ENCODE measurements around the gene RDH5. TPM values are rescaled to one million over a fixed set of nuclear protein-coding genes. Genes with fewer than 3 reads are reported as not detected.

RDH5 gene
- total RNA-seq (2022; extraction: Qiagen RNA extraction) = 1.6 to 2.7 TPM (median 2.1 TPM) in 5 replicates

GRCh38 chr12:55720071-55720564 lies at the start of gene RDH5:
TSS of gene RDH5 (plus strand) at chr12:55720393. CDS start at chr12:55721185, 792 bp downstream.

GRCh38 chr12:55707841-55708694 lies 12.1 kb upstream of the RDH5 start, which contains the start of gene ITGA7:
TSS of gene ITGA7 (minus strand) at chr12:55707904. CDS start at chr12:55707682, 222 bp downstream.

GRCh38 chr12:55715833-55716581 lies 4.2 kb upstream of the RDH5 start, which contains the start of gene BLOC1S1:
TSS of gene BLOC1S1 (plus strand) at chr12:55716046. CDS start at chr12:55716052, 6 bp downstream.

GRCh38 chr12:55728939-55729818 lies 9.0 kb downstream of the RDH5 start, which contains the start of gene CD63:
TSS of gene CD63 (minus strand) at chr12:55729009. CDS start at chr12:55728341, 668 bp downstream.

GRCh38 chr12:55742719-55743405 lies 22.7 kb downstream of the RDH5 start, which contains the start of gene GDF11:
TSS of gene GDF11 (plus strand) at chr12:55743122. CDS start at chr12:55743317, 195 bp downstream.

Other genes starting within 250 kb of the RDH5 start
- not detected in 5 replicates for gene OR6C68, start 228.0 kb upstream of the RDH5 start, total RNA-seq (2022; extraction: Qiagen RNA extraction)
- gene OR6C4, start 170.8 kb upstream of the RDH5 start, total RNA-seq (2022; extraction: Qiagen RNA extraction) = not detected in 5 replicates
- not detected in 5 replicates for gene OR2AP1, start 147.9 kb upstream of the RDH5 start, total RNA-seq (2022; extraction: Qiagen RNA extraction)
- not detected in 5 replicates for gene OR10P1, start 83.5 kb upstream of the RDH5 start, total RNA-seq (2022; extraction: Qiagen RNA extraction)
- gene ITGA7, start 12.5 kb upstream of the RDH5 start, total RNA-seq (2022; extraction: Qiagen RNA extraction) = 1.3 to 2.2 TPM (median 1.7 TPM) in 5 replicates
- 101 to 160 TPM (median 145 TPM) in 5 replicates for gene BLOC1S1, start 4.3 kb upstream of the RDH5 start, total RNA-seq (2022; extraction: Qiagen RNA extraction)
- 657 to 725 TPM (median 676 TPM) in 5 replicates for gene CD63, start 8.6 kb downstream of the RDH5 start, total RNA-seq (2022; extraction: Qiagen RNA extraction)
- gene GDF11, start 22.7 kb downstream of the RDH5 start, total RNA-seq (2022; extraction: Qiagen RNA extraction) = 3.2 to 4.7 TPM (median 3.8 TPM) in 5 replicates
- gene SARNP, start 97.3 kb downstream of the RDH5 start, total RNA-seq (2022; extraction: Qiagen RNA extraction) = 94.8 to 121 TPM (median 98.4 TPM) in 5 replicates
- gene ORMDL2, start 97.6 kb downstream of the RDH5 start, total RNA-seq (2022; extraction: Qiagen RNA extraction) = 54.8 to 108 TPM (median 99.4 TPM) in 5 replicates
- gene DNAJC14, start 109.2 kb downstream of the RDH5 start, total RNA-seq (2022; extraction: Qiagen RNA extraction) = 17.9 to 30.5 TPM (median 22.2 TPM) in 5 replicates
- gene MMP19, start 122.5 kb downstream of the RDH5 start, total RNA-seq (2022; extraction: Qiagen RNA extraction) = 0.35 to 0.68 TPM (median 0.60 TPM) in 5 replicates
- 39.8 to 42.5 TPM (median 41.0 TPM) in 5 replicates for gene PYM1, start 207.5 kb downstream of the RDH5 start, total RNA-seq (2022; extraction: Qiagen RNA extraction)
- gene DGKA, start 210.8 kb downstream of the RDH5 start, total RNA-seq (2022; extraction: Qiagen RNA extraction) = 19.0 to 23.5 TPM (median 21.9 TPM) in 5 replicates
- gene PMEL, start 245.6 kb downstream of the RDH5 start, total RNA-seq (2022; extraction: Qiagen RNA extraction) = 0.47 to 1.4 TPM (median 1.0 TPM) in 5 replicates
- 47.5 to 58.7 TPM (median 52.8 TPM) in 5 replicates for gene CDK2, start 246.4 kb downstream of the RDH5 start, total RNA-seq (2022; extraction: Qiagen RNA extraction)

All from A549 treated with Hydrocortisone at 1 μM for 4 hours (cell line).